HFFc6 (cell line): ENCODE results near the gene ZNF892. TPM values are rescaled to one million over a fixed set of nuclear protein-coding genes. Genes with fewer than 3 reads are reported as not detected.

ENCODE experiments used
- DNase-seq: peaks from one replicate; pipeline ENCODE4 v3.0.0-alpha.2; 2018
- H3K27ac Mint-ChIP-seq: 2 replicates; pipeline ENCODE4 v1.8.0; 2020; ENCODE audit warnings: mild to moderate bottlenecking, mixed read lengths
- H3K27me3 Mint-ChIP-seq: 2 replicates; pipeline ENCODE4 v1.8.0; 2021; ENCODE audit warnings: mild to moderate bottlenecking, moderate library complexity, mixed read lengths; ENCODE audit not compliant: insufficient read depth
- H3K36me3 Mint-ChIP-seq: 2 replicates; pipeline ENCODE4 v1.8.0; 2021; ENCODE audit warnings: low read depth, mixed read lengths
- H3K4me1 Mint-ChIP-seq: 2 replicates; pipeline ENCODE4 v1.8.0; 2020; ENCODE audit warnings: low read depth, mixed read lengths
- H3K4me3 Mint-ChIP-seq: 2 replicates; pipeline ENCODE4 v1.8.0; 2020; ENCODE audit warnings: mild to moderate bottlenecking, moderate library complexity, mixed read lengths
- H3K9me3 Mint-ChIP-seq: 2 replicates; pipeline ENCODE4 v1.8.0; 2020; ENCODE audit warnings: mild to moderate bottlenecking, mixed read lengths
- total RNA-seq, 6 experiments: library from RNA; stranded (reverse); fragmentation: NEBNext Ultra II Directional; extraction: Animal tissue kit (Norgen Biotek cat#: 25700); gene quantifications; 2 replicates in 1 of 6; 3 replicates in 5 of 6; pipeline ENCODE4 v1.2.3, GENCODE V29; 2021
- TF ChIP-seq, protein P1 (sequence below): fragments of 200-600 bp; sonication (generic); IDR thresholded peaks from 2 replicates; pipeline ENCODE4 v1.5.0; 2021; ENCODE audit warnings: antibody characterized with exemption, mild to moderate bottlenecking

ZNF892 gene
- total RNA-seq, 6 experiments from 2014 or later: 0.43 to 0.87 (median 0.62) TPM

DNA sequence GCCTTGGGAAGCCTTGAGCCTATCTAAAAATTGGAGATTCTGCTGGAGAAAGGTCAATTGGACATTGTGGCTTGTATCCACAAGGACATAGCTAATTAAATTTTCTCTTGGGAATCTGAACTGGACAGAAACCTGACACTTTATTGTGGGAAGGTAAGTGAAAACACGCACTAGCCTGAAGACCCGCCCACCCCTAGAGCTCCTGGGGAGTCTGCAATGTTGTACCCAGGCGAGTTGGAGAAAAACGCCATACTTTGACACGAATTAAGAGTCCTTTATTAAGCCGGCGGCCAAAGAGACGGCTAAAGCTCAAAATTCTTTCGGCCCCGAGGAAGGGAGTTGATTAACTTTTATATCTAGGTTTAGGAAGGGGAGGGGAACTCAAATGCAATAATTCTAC is 1.2 kb upstream of the ZNF892 start:
- H3K4me1 Mint-ChIP-seq: peaks cover 14% of the 10 kb centered on the region
- H3K27ac Mint-ChIP-seq: no peak overlapping the region
- TF ChIP-seq, protein P1, sequence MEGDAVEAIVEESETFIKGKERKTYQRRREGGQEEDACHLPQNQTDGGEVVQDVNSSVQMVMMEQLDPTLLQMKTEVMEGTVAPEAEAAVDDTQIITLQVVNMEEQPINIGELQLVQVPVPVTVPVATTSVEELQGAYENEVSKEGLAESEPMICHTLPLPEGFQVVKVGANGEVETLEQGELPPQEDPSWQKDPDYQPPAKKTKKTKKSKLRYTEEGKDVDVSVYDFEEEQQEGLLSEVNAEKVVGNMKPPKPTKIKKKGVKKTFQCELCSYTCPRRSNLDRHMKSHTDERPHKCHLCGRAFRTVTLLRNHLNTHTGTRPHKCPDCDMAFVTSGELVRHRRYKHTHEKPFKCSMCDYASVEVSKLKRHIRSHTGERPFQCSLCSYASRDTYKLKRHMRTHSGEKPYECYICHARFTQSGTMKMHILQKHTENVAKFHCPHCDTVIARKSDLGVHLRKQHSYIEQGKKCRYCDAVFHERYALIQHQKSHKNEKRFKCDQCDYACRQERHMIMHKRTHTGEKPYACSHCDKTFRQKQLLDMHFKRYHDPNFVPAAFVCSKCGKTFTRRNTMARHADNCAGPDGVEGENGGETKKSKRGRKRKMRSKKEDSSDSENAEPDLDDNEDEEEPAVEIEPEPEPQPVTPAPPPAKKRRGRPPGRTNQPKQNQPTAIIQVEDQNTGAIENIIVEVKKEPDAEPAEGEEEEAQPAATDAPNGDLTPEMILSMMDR: no peak
- peak overlapping the region; percentile 92 for H3K4me3 Mint-ChIP-seq
- peaks cover 45% of the 10 kb centered on the region for H3K9me3 Mint-ChIP-seq
- H3K36me3 Mint-ChIP-seq: peaks cover 27% of the 10 kb centered on the region
- 0 out of 2 replicates have a peak, but pooled peaks cover 4% of the 10 kb centered on the region for H3K27me3 Mint-ChIP-seq
- DNase-seq: no peak

DNA sequence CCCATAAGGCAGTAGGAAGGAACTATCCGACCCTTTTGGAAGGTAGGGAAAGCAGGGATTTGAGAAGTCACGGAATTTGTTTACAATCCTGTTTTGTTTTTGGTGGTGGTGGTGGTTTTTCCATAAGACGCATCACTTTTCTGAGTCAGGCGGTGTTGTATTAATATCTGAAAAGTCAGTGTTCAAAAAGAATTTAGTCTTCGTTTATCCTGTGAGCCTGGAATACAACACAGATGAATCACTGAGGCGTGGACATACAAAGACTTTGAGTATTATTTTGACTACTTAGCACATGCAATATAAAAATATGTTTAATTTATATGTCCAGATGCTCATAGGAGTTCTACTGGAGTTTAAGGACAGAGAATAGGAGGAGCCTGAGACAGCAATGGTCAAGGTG is 785 bp downstream of the ZNF892 start:
- Mint-ChIP-seq H3K27ac (no peak overlapping the region), H3K4me3 (peak overlapping the region; percentile 92), H3K9me3 (peaks cover 55% of the 10 kb centered on the region), H3K27me3 (0 out of 2 replicates have a peak, but pooled peaks cover 4% of the 10 kb centered on the region), H3K36me3 (peaks cover 44% of the 10 kb centered on the region), H3K4me1 (peaks cover 14% of the 10 kb centered on the region)
- TF ChIP-seq, protein P1: no peak
- no peak for DNase-seq

DNA sequence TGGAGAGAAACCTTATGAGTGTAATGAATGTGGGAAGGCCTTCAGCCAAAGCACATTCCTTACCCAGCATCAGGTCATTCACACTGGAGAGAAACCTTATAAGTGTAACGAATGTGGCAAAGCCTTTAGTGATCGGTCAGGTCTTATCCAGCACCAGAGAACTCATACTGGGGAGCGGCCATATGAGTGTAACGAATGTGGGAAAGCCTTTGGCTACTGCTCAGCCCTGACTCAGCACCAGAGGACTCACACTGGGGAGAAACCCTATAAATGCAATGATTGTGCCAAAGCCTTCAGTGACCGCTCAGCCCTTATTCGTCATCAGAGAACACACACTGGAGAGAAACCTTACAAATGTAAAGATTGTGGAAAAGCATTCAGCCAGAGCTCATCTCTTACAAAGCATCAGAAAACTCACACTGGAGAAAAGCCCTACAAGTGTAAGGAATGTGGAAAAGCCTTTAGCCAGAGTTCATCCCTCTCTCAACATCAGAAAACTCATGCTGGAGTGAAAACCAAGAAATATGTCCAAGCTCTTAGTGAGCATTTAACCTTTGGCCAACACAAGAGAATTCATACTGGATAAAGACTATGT is 7.8 kb downstream of the ZNF892 start:
- Mint-ChIP-seq H3K4me3 (no peak overlapping the region), H3K27ac (no peak overlapping the region), H3K36me3 (peaks cover 90% of the 10 kb centered on the region), H3K4me1 (no peaks in the 10 kb centered on the region), H3K9me3 (peaks cover 97% of the 10 kb centered on the region), H3K27me3 (no peaks in the 10 kb centered on the region)
- TF ChIP-seq, protein P1: no peak
- DNase-seq: no peak

DNA sequence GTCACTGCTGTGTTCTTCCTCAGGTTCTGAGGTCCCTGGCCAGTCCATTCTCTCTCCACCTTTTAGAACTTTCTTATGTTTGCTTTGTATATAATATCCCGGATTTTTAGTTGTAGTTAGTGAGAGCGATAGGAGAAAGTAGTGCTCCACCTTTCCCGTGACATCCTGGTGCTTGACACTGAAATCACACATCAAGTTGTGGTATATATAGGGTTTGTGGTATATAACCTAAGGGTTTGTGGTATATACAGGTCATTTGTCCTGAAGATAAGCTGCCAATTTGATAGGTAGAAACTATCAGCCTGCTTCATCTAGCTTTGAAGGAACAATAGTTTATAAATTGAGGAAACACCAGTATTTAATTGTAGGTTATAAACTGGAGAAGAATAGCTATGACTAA is 13.1 kb downstream of the ZNF892 start:
- H3K27me3 Mint-ChIP-seq: no peaks in the 10 kb centered on the region
- no peaks in the 10 kb centered on the region for H3K4me1 Mint-ChIP-seq
- H3K36me3 Mint-ChIP-seq: peaks cover 58% of the 10 kb centered on the region
- no peak overlapping the region for H3K27ac Mint-ChIP-seq
- no peak overlapping the region for H3K4me3 Mint-ChIP-seq
- peaks cover 81% of the 10 kb centered on the region for H3K9me3 Mint-ChIP-seq
- TF ChIP-seq, protein P1: no peak
- no peak for DNase-seq

DNA sequence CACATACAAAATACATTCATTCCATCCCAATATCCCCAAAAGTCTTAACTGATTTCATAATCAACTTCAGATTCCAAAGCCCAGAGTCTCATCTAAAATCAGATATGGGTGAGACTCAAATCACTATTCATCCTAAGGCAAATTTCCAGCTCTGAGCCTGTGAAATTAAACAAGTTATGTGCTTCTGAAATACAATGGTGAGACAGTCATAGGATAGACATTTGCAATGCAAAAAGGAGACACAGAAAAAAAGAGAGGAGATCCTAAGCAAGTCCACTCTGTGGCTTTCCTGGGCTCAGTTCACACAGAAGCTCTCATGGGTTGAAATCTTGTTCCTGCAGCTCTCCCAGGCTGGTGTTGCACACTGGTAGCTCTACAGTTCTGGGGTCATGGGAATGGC is 18.3 kb downstream of the ZNF892 start:
- no peak overlapping the region for H3K27ac Mint-ChIP-seq
- H3K4me1 Mint-ChIP-seq: no peaks in the 10 kb centered on the region
- DNase-seq: peak; percentile 3

More for the DNA sequence above, 18.3 kb downstream of the ZNF892 start:
- TF ChIP-seq, protein P1: no peak
- Mint-ChIP-seq H3K4me3 (no peak overlapping the region), H3K9me3 (peaks cover 29% of the 10 kb centered on the region), H3K36me3 (peaks cover 14% of the 10 kb centered on the region; the same call in 1 of the 2 replicates), H3K27me3 (peaks cover 4% of the 10 kb centered on the region)
